Heart left ventricle (tissue), 16 donors: ENCODE data around the gene GNB5. TPM values are rescaled to one million over a fixed set of nuclear protein-coding genes. Genes with fewer than 3 reads are reported as not detected.

Experiments
- ATAC-seq, 4 donors: fragments of 200-7000 bp; cut with Tn5 transposase; one replicate each; pipeline ENCODE4 v1.9.1; 2020 to 2022; ENCODE audit warnings: moderate library complexity in 4 of 4, mild to moderate bottlenecking in 3 of 4, moderate number of reproducible peaks in 1 of 4
- DNase-seq, 5 donors: peaks; one replicate each; pipeline ENCODE4 v3.0.0-alpha.2; 2020
- H3K27ac ChIP-seq, 12 donors: fragments of 200-600 bp; sonication (generic) in 4 of 12; one replicate each; pipeline versions ENCODE4 v1.5.0 to v1.8.0; 2016 to 2022; ENCODE audit warnings: mild to moderate bottlenecking in 2 of 12
- H3K27me3 ChIP-seq, 9 donors: fragments of 200-600 bp; sonication (generic) in 2 of 9; one replicate each; pipeline versions ENCODE4 v1.5.1 to v1.8.0; 2016 to 2022; ENCODE audit warnings: mild to moderate bottlenecking in 3 of 9
- H3K36me3 ChIP-seq, 9 donors: fragments of 200-600 bp; sonication (generic) in 2 of 9; one replicate each; pipeline versions ENCODE4 v1.5.0 to v1.8.0; 2018 to 2022; ENCODE audit warnings: mild to moderate bottlenecking in 2 of 9
- H3K4me1 ChIP-seq, 12 donors: fragments of 200-600 bp; sonication (generic) in 4 of 12; one replicate each; pipeline versions ENCODE4 v1.5.0 to v1.8.0; 2016 to 2022; ENCODE audit warnings: mild to moderate bottlenecking in 3 of 12
- H3K4me3 ChIP-seq, 12 donors: fragments of 200-600 bp; sonication (generic) in 4 of 12; one replicate each; pipeline versions ENCODE4 v1.5.0 to v1.8.0; 2017 to 2022; ENCODE audit warnings: mild to moderate bottlenecking in 9 of 12, moderate library complexity in 4 of 12
- H3K9me3 ChIP-seq, 12 donors: fragments of 200-600 bp; sonication (generic) in 4 of 12; one replicate each; pipeline versions ENCODE4 v1.5.0 to v1.8.0; 2016 to 2022; ENCODE audit warnings: mild to moderate bottlenecking in 1 of 12
- CTCF ChIP-seq, 12 donors: fragments of 200-600 bp; sonication (generic) in 4 of 12; IDR thresholded peaks; one replicate each; pipeline versions ENCODE4 v1.5.0 to v1.8.0; 2018 to 2022; ENCODE audit warnings: antibody characterized with exemption in 12 of 12, mild to moderate bottlenecking in 5 of 12
- POLR2A ChIP-seq, 2 donors: fragments of 450-650 bp; IDR thresholded peaks; one replicate each; pipeline ENCODE4 v1.6.1; 2017; ENCODE audit warnings: antibody characterized with exemption in 2 of 2, mild to moderate bottlenecking in 2 of 2, moderate library complexity in 2 of 2
- WGBS, 4 donors: extraction: QIAGEN DNeasy Blood & Tissue Kit in 2 of 4; methylation state at CpG; one replicate each; pipeline versions ENCODE4 v1.1.5 to v1.1.7; 2013 to 2018; 5-methylcytosine and 5-hydroxymethylcytosine counted together
- intact Hi-C, 10 donors: fragments of 100-400 bp; cut with DNase I; formaldehyde crosslinking; loops; one replicate each; pipeline versions ENCODE4 v1.11.1 to v1.14.2; 2022
- polyA plus RNA-seq, 2 donors: library from polyadenylated mRNA; stranded (reverse); fragments of 200-250 nt; gene quantifications; one replicate each; pipeline ENCODE4 v1.2.3, GENCODE V29; 2013
- total RNA-seq, 9 donors: library from RNA; depleted of rRNA in 2 of 9; stranded (reverse); fragments of >200 nt in 2 of 9; fragmentation: NEBNext Ultra II Directional in 3 of 9; extraction: Animal tissue kit (Norgen Biotek cat#: 25700) in 3 of 9; gene quantifications; one replicate each; pipeline versions ENCODE4 v1.1.0 to v1.2.4, GENCODE V29; 2016 to 2023
- donor health status: ischemic (EF 13 %, LVEDD 7.1; RV severe dilation, severe dysfunction).
- donor health status: healthy with polysubstance abuse.
- donor health status: DM: no; HTN: yes; CAD: no.
- donor health status: DM: no; HTN: no; CAD: no.
- donor health status: ischemic (EF 25% LVEDD 6.9; RV normal size, moderate dysfunction).
- donor health status: ischemic (EF 25% LVEDD 5.7; RV mildly dilated, moderate dysfunction).
- donor health status: healthy.
- donor health status: DM: yes; HTN: yes; CAD: no.
- donor health status: ischemic (EF 35%, LVEDD 5.7; RV mildly dilated, moderate dysfunction).
- donor health status: nonischemic (EF 11% LVEDD 7.7; RV severe dilation, severe dysfunction).
- donor health status: DM: yes; HTN: yes; CAD: no.
- donor health status: PGD.
- donor health status: ischemic (EF 29% LVEDD 5.4; RV normal size, mild dysfunction).
- donor health status: nonischemic (EF 23%, LVEDD 6.1; RV moderate dilation, normal function).

GNB5 gene
- total and polyA plus RNA-seq, 11 donors = 4.2 to 12.4 (median 7.7) TPM

GRCh38 chr15:52162876-52163275, 28.3 kb downstream of the GNB5 start:
- H3K4me3 ChIP-seq = no peak overlapping the region
- no peaks in the 10 kb centered on the region for H3K27me3 ChIP-seq
- H3K27ac ChIP-seq = no peak overlapping the region
- H3K4me1 ChIP-seq = no peaks in the 10 kb centered on the region
- H3K9me3 ChIP-seq = no peaks in the 10 kb centered on the region
- H3K36me3 ChIP-seq = peaks cover 0 to 7% (median 0%) of the 10 kb centered on the region in 9 donors
- DNase-seq = no peak
- no peak for TF ChIP-seq CTCF (IDR thresholded peaks at IDR 0.05)
- no peak for TF ChIP-seq POLR2A (IDR thresholded peaks at IDR 0.05)
- intact Hi-C loops = no loop called here
- 87 to 93% (median 92%) methylated on average over 22 of the region's 22 CpGs for WGBS, 4 donors
- ATAC-seq = no peak

GRCh38 chr15:52162260-52162659, 28.9 kb downstream of the GNB5 start:
- DNase-seq = no peak
- ATAC-seq = no peak
- Histone ChIP-seq H3K27ac (no peak overlapping the region), H3K4me3 (no peak overlapping the region), H3K36me3 (peaks cover 0 to 7% (median 0%) of the 10 kb centered on the region in 9 donors), H3K4me1 (no peaks in the 10 kb centered on the region), H3K9me3 (no peaks in the 10 kb centered on the region), H3K27me3 (no peaks in the 10 kb centered on the region)
- WGBS, 4 donors = 88 to 96% (median 89%) methylated on average over 4 of the region's 4 CpGs
- TF ChIP-seq POLR2A (IDR thresholded peaks at IDR 0.05) = no peak
- no peak for TF ChIP-seq CTCF (IDR thresholded peaks at IDR 0.05)
- intact Hi-C loops = no loop called here

- DNase-seq (no peak), ATAC-seq (no peak)
- Histone ChIP-seq H3K4me1 (no peaks in the 10 kb centered on the region), H3K27ac (no peak overlapping the region), H3K4me3 (no peak overlapping the region), H3K27me3 (no peaks in the 10 kb centered on the region), H3K9me3 (no peaks in the 10 kb centered on the region), H3K36me3 (peaks cover 0 to 7% (median 0%) of the 10 kb centered on the region in 9 donors)
- intact Hi-C loops = no loop called here
- 94 to 99% (median 98%) methylated on average over 12 to 13 of the region's 13 CpGs for WGBS, 4 donors
- TF ChIP-seq CTCF (IDR thresholded peaks at IDR 0.05) = no peak
- TF ChIP-seq POLR2A (IDR thresholded peaks at IDR 0.05) = no peak
Measured at GRCh38 chr15:52161406-52161966, 29.7 kb downstream of the GNB5 start.

- Histone ChIP-seq H3K4me3 (no peak overlapping the region), H3K36me3 (peaks cover 0 to 7% (median 0%) of the 10 kb centered on the region in 9 donors), H3K27me3 (no peaks in the 10 kb centered on the region), H3K27ac (no peak overlapping the region), H3K9me3 (no peaks in the 10 kb centered on the region), H3K4me1 (no peaks in the 10 kb centered on the region)
- intact Hi-C loops = no loop called here
- DNase-seq (no peak), ATAC-seq (no peak)
- TF ChIP-seq POLR2A (IDR thresholded peaks at IDR 0.05) = no peak
- no peak for TF ChIP-seq CTCF (IDR thresholded peaks at IDR 0.05)
- WGBS, 4 donors = 99 to 100% (median 99%) methylated on average over 3 of the region's 3 CpGs
Measured at GRCh38 chr15:52159645-52160044, 31.5 kb downstream of the GNB5 start.
